H9 (cell line): ENCODE results near the gene LRCH4. TPM values are rescaled to one million over a fixed set of nuclear protein-coding genes. Genes with fewer than 3 reads are reported as not detected.
A peak's percentile ranks its signal among the peaks of the same experiment; 100 is the strongest.

Source experiments
- DNase-seq: peaks from one replicate; pipeline ENCODE4 v3.0.0-alpha.2; 2017
- H2AFZ ChIP-seq: one replicate; pipeline ENCODE4 v1.6.1; 2013; ENCODE audit warnings: mild to moderate bottlenecking, low read length, control low read depth, moderate library complexity
- H2AK5ac ChIP-seq: 2 replicates; pipeline ENCODE4 v1.6.1; 2013; ENCODE audit warnings: low read length, control low read depth, mixed read lengths; ENCODE audit not compliant: insufficient read length
- H2BK120ac ChIP-seq: one replicate; pipeline ENCODE4 v1.6.1; 2013; ENCODE audit warnings: low read depth, mild to moderate bottlenecking, low read length, control low read depth, inconsistent platforms; ENCODE audit not compliant: poor library complexity, severe bottlenecking
- H2BK12ac ChIP-seq: 2 replicates; pipeline ENCODE4 v1.6.1; 2013; ENCODE audit warnings: low read length, control low read depth, mixed read lengths, low read depth; ENCODE audit not compliant: insufficient read length
- H2BK15ac ChIP-seq: 2 replicates; pipeline ENCODE4 v1.6.1; 2013; ENCODE audit warnings: low read depth, low read length, control low read depth
- H2BK20ac ChIP-seq: one replicate; pipeline ENCODE4 v1.6.1; 2013; ENCODE audit warnings: low read depth, mild to moderate bottlenecking, low read length, control low read depth, inconsistent platforms; ENCODE audit not compliant: poor library complexity, severe bottlenecking
- H2BK5ac ChIP-seq: 2 replicates; pipeline ENCODE4 v1.6.1; 2013; ENCODE audit warnings: low read length, control low read depth, mixed read lengths; ENCODE audit not compliant: insufficient read length
- H3K14ac ChIP-seq: 2 replicates; pipeline ENCODE4 v1.6.1; 2013; ENCODE audit warnings: low read length, control low read depth; ENCODE audit not compliant: insufficient read depth
- H3K18ac ChIP-seq: 2 replicates; pipeline ENCODE4 v1.6.1; 2013; ENCODE audit warnings: low read depth, mild to moderate bottlenecking, mixed read lengths, low read length, control low read depth; ENCODE audit not compliant: insufficient read length
- H3K23ac ChIP-seq: 2 replicates; pipeline ENCODE4 v1.6.1; 2013; ENCODE audit warnings: low read length, control low read depth, mixed read lengths, low read depth; ENCODE audit not compliant: insufficient read length
- H3K23me2 ChIP-seq: 2 replicates; pipeline ENCODE4 v1.6.1; 2013; ENCODE audit warnings: low read depth, mild to moderate bottlenecking, mixed read lengths, low read length, control low read depth; ENCODE audit not compliant: insufficient read length, poor library complexity, severe bottlenecking
- H3K27ac ChIP-seq: 2 replicates; pipeline ENCODE4 v1.5.1; 2013; ENCODE audit warnings: low read length, control low read depth, mixed read lengths, low read depth; ENCODE audit not compliant: insufficient read length
- H3K27me3 ChIP-seq: 2 replicates; pipeline ENCODE4 v1.6.1; 2013; ENCODE audit warnings: low read length, control low read depth, inconsistent platforms; ENCODE audit not compliant: insufficient read depth
- H3K4ac ChIP-seq: 2 replicates; pipeline ENCODE4 v1.6.1; 2013; ENCODE audit warnings: low read depth, mild to moderate bottlenecking, control low read depth, inconsistent platforms, low read length, moderate library complexity
- H3K4me1 ChIP-seq: 2 replicates; pipeline ENCODE4 v1.6.1; 2013; ENCODE audit warnings: low read length, control low read depth, inconsistent platforms; ENCODE audit not compliant: insufficient read depth
- H3K4me2 ChIP-seq: 2 replicates; pipeline ENCODE4 v1.6.1; 2013; ENCODE audit warnings: low read length, control low read depth, mixed read lengths; ENCODE audit not compliant: insufficient read length, insufficient read depth
- H3K56ac ChIP-seq: 2 replicates; pipeline ENCODE4 v1.6.1; 2013; ENCODE audit warnings: low read depth, mild to moderate bottlenecking, mixed read lengths, low read length, control low read depth; ENCODE audit not compliant: insufficient read length
- H3K79me1 ChIP-seq: 2 replicates; pipeline ENCODE4 v1.6.1; 2013; ENCODE audit warnings: low read depth, mild to moderate bottlenecking, moderate library complexity, low read length, control low read depth, inconsistent platforms; ENCODE audit not compliant: insufficient read depth, poor library complexity, severe bottlenecking
- H3K79me2 ChIP-seq: 2 replicates; pipeline ENCODE4 v1.6.1; 2013; ENCODE audit warnings: low read length, control low read depth, inconsistent platforms; ENCODE audit not compliant: insufficient read depth
- H3K9ac ChIP-seq: 2 replicates; pipeline ENCODE4 v1.6.1; 2013; ENCODE audit warnings: low read length, control low read depth, mixed read lengths; ENCODE audit not compliant: insufficient read length; ENCODE audit errors: extremely low read depth
- H3K9me3 ChIP-seq: one replicate; pipeline ENCODE4 v1.6.1; 2013; ENCODE audit warnings: low read depth, low read length, inconsistent platforms; ENCODE audit not compliant: control insufficient read depth
- H3T11ph ChIP-seq: one replicate; pipeline ENCODE4 v1.6.1; 2013; ENCODE audit warnings: mild to moderate bottlenecking, low read length, control low read depth, inconsistent platforms
- H4K20me1 ChIP-seq: one replicate; pipeline ENCODE4 v1.6.1; 2013; ENCODE audit not compliant: control insufficient read depth, insufficient read length, insufficient read depth
- H4K5ac ChIP-seq: 2 replicates; pipeline ENCODE4 v1.6.1; 2013; ENCODE audit warnings: low read depth, mild to moderate bottlenecking, mixed read lengths, low read length, control low read depth; ENCODE audit not compliant: insufficient read length
- H4K8ac ChIP-seq: replicated peaks from 2 replicates; pipeline ENCODE4 v1.6.1; 2013; ENCODE audit warnings: low read length, control low read depth, mixed read lengths, low read depth; ENCODE audit not compliant: insufficient read length
- H4K91ac ChIP-seq: 2 replicates; pipeline ENCODE4 v1.6.1; 2013; ENCODE audit warnings: low read depth, mild to moderate bottlenecking, moderate library complexity, mixed read lengths, low read length, control low read depth; ENCODE audit not compliant: insufficient read length
- H3K27ac Mint-ChIP-seq, 3 experiments: 2 replicates in 2 of 3; 3 replicates in 1 of 3; pipeline ENCODE4 v1.8.0; 2020 to 2021; ENCODE audit warnings: mixed read lengths in 3 of 3, mild to moderate bottlenecking in 1 of 3, moderate library complexity in 1 of 3
- H3K27me3 Mint-ChIP-seq: 2 replicates; pipeline ENCODE4 v1.8.0; 2021; ENCODE audit warnings: low read depth, mild to moderate bottlenecking, moderate library complexity, mixed read lengths
- H3K36me3 Mint-ChIP-seq, 3 experiments: 2 replicates in 2 of 3; 3 replicates in 1 of 3; pipeline ENCODE4 v1.8.0; 2020 to 2021; ENCODE audit warnings: low read depth in 3 of 3, mixed read lengths in 3 of 3; ENCODE audit not compliant: insufficient read depth in 1 of 3
- H3K4me1 Mint-ChIP-seq, 2 experiments: 2 replicates each; pipeline ENCODE4 v1.8.0; 2020; ENCODE audit warnings: mixed read lengths in 2 of 2
- H3K4me3 Mint-ChIP-seq, 2 experiments: 2 replicates in 1 of 2; 3 replicates in 1 of 2; pipeline ENCODE4 v1.8.0; 2020 to 2021; ENCODE audit warnings: mild to moderate bottlenecking in 2 of 2, mixed read lengths in 2 of 2, moderate library complexity in 1 of 2
- H3K9me3 Mint-ChIP-seq, 2 experiments: 2 replicates in 1 of 2; 3 replicates in 1 of 2; pipeline ENCODE4 v1.8.0; 2020; ENCODE audit warnings: mild to moderate bottlenecking in 2 of 2, mixed read lengths in 2 of 2, moderate library complexity in 1 of 2
- CTCF ChIP-seq: fragments of 200-600 bp; sonication (generic); conservative IDR thresholded peaks from 3 replicates; pipeline ENCODE4 v1.8.0; 2021; ENCODE audit warnings: antibody characterized with exemption, mild to moderate bottlenecking
- WGBS: extraction: QIAGEN DNeasy Blood & Tissue Kit; methylation state at CpG from one replicate; pipeline ENCODE4 v1.1.7; 2013; ENCODE audit warnings: missing lambda C conversion rate, low lambda C conversion rate, mixed read lengths; ENCODE audit not compliant: insufficient read length; ENCODE audit errors: extremely low coverage; 5-methylcytosine and 5-hydroxymethylcytosine counted together
- total RNA-seq: library from RNA; stranded (reverse); gene quantifications from 2 replicates; pipeline ENCODE4 v1.2.1, GENCODE V29; 2021

Gene LRCH4
- total RNA-seq, 1 experiment from 2014 or later = 39.1 TPM

- Histone ChIP-seq H3K9ac (no peak overlapping the region), H3K23me2 (peaks cover 1% of the 10 kb centered on the region), H3K27ac (no peak overlapping the region)
Observed at GRCh38 chr7:100575206-100575631, 10.7 kb downstream of the LRCH4 start.

More at GRCh38 chr7:100575206-100575631, 10.7 kb downstream of the LRCH4 start:
- Histone ChIP-seq H3K18ac (no peak overlapping the region), H2AK5ac (no peak overlapping the region), H3K14ac (no peak overlapping the region), H3K9me3 (no peaks in the 10 kb centered on the region), H3K4ac (no peak overlapping the region), H4K8ac (no peak overlapping the region), H3K4me1 (peaks cover 5% of the 10 kb centered on the region; the same call in 1 of the 2 replicates), H3K4me2 (no peak overlapping the region), H2BK12ac (no peak overlapping the region), H2BK5ac (no peak overlapping the region), H3K56ac (no peak overlapping the region), H3K79me2 (no peaks in the 10 kb centered on the region), H2BK20ac (no peak overlapping the region), H2BK120ac (no peak overlapping the region), H3K79me1 (no peaks in the 10 kb centered on the region), H4K20me1 (no peaks in the 10 kb centered on the region), H3K27me3 (no peaks in the 10 kb centered on the region), H3K23ac (no peak overlapping the region), H2AFZ (no peak overlapping the region), H4K91ac (no peak overlapping the region), H4K5ac (no peak overlapping the region), H2BK15ac (no peak overlapping the region), H3T11ph (no peak overlapping the region)
- DNase-seq = peak; percentile 48
- no peak for TF ChIP-seq CTCF
- Mint-ChIP-seq H3K9me3 (no peaks in the 10 kb centered on the region), H3K27me3 (peaks cover 5% of the 10 kb centered on the region), H3K4me1 (peaks cover 16 to 19% of the 10 kb centered on the region in 2 experiments), H3K4me3 (no peak overlapping the region), H3K36me3 (peaks cover 11 to 27% (median 23%) of the 10 kb centered on the region in 3 experiments; a peak in 6 of 7 replicates), H3K27ac (peak overlapping the region in 1 of 3 experiments; percentile 71; a peak in 1 of 7 replicates)
- no CpG with 5 or more reads among the region's 14 CpGs for WGBS
